NCI-H187 treated with DMSO at 0.1 percent for 48 hours (cell line): ENCODE measurements around the gene RABGAP1L.

ENCODE experiments used
- DNase-seq: peaks from one replicate; lab custom pipeline; 2025; lab: John Stamatoyannopoulos, UW

RABGAP1L gene

GRCh38 chr1:174935961-174936727 is 776.8 kb downstream of the RABGAP1L start:
- DNase-seq: no peak

- no peak for DNase-seq
Measured at GRCh38 chr1:174938281-174939007, 779.1 kb downstream of the RABGAP1L start.

GRCh38 chr1:174939775-174940545 is 780.6 kb downstream of the RABGAP1L start:
- DNase-seq: no peak

GRCh38 chr1:174940646-174941175 is 781.4 kb downstream of the RABGAP1L start:
- DNase-seq: no peak

- no peak for DNase-seq
Measured at GRCh38 chr1:174942547-174943255, 783.4 kb downstream of the RABGAP1L start.

- no peak for DNase-seq
Measured at GRCh38 chr1:174946031-174946430, 786.7 kb downstream of the RABGAP1L start.

GRCh38 chr1:174949061-174949460 is 789.7 kb downstream of the RABGAP1L start:
- no peak for DNase-seq

- no peak for DNase-seq
Measured at GRCh38 chr1:174949645-174950044, 790.3 kb downstream of the RABGAP1L start.

- no peak for DNase-seq
Measured at GRCh38 chr1:174953285-174954072, 794.2 kb downstream of the RABGAP1L start.

GRCh38 chr1:174954073-174954460 is 794.7 kb downstream of the RABGAP1L start:
- DNase-seq: peak; percentile 29

GRCh38 chr1:174954671-174955669 is 795.6 kb downstream of the RABGAP1L start:
- peak; percentile 85 for DNase-seq

GRCh38 chr1:174956086-174956485 is 796.8 kb downstream of the RABGAP1L start:
- no peak for DNase-seq

- DNase-seq: no peak
Measured at GRCh38 chr1:174956976-174957375, 797.7 kb downstream of the RABGAP1L start.

- no peak for DNase-seq
Measured at GRCh38 chr1:174957829-174958228, 798.5 kb downstream of the RABGAP1L start.

GRCh38 chr1:174958396-174958795 is 799.1 kb downstream of the RABGAP1L start:
- DNase-seq: no peak

- DNase-seq: no peak
Measured at GRCh38 chr1:174960362-174960761, 801.0 kb downstream of the RABGAP1L start.

GRCh38 chr1:174963529-174964125 is 804.3 kb downstream of the RABGAP1L start:
- DNase-seq: no peak

GRCh38 chr1:174964261-174964971 is 805.1 kb downstream of the RABGAP1L start:
- peak; percentile 75 for DNase-seq

- no peak for DNase-seq
Measured at GRCh38 chr1:174964972-174965361, 805.6 kb downstream of the RABGAP1L start.
